DOHH2 (cell line): ENCODE measurements around the gene PHLDA1.

Source experiments
- H3F3A ChIP-seq: fragments of 200-600 bp; sonication (generic), shearing (Covaris generic); 2 replicates; pipeline ENCODE4 v1.6.0; 2016; ENCODE audit warnings: antibody characterized with exemption, mild to moderate bottlenecking; ENCODE audit not compliant: control insufficient read depth, insufficient read depth
- H3K27ac ChIP-seq: fragments of 200-600 bp; sonication (generic); 2 replicates; pipeline ENCODE4 v1.5.1; 2014; ENCODE audit warnings: low read depth, mild to moderate bottlenecking, low read length, moderate library complexity
- H3K27me3 ChIP-seq: fragments of 200-600 bp; sonication (generic); 2 replicates; pipeline ENCODE4 v1.6.1; 2014; ENCODE audit warnings: mild to moderate bottlenecking, low read length, mixed read lengths; ENCODE audit not compliant: control insufficient read depth
- H3K36me3 ChIP-seq: fragments of 200-600 bp; sonication (generic); 2 replicates; pipeline ENCODE4 v1.6.1; 2014; ENCODE audit warnings: mild to moderate bottlenecking, low read length, moderate library complexity, mixed read lengths; ENCODE audit not compliant: control insufficient read depth
- H3K4me1 ChIP-seq: fragments of 200-600 bp; sonication (generic); 2 replicates; pipeline ENCODE4 v1.6.1; 2014; ENCODE audit warnings: mild to moderate bottlenecking, low read length, mixed read lengths; ENCODE audit not compliant: control insufficient read depth
- H3K4me2 ChIP-seq: fragments of 200-600 bp; sonication (generic); 2 replicates; pipeline ENCODE4 v1.6.0; 2014; ENCODE audit warnings: mild to moderate bottlenecking, low read length, moderate library complexity
- H3K4me3 ChIP-seq: fragments of 200-600 bp; sonication (generic); 2 replicates; pipeline ENCODE4 v1.5.1; 2014; ENCODE audit warnings: mild to moderate bottlenecking, low read length, mixed read lengths
- H3K79me2 ChIP-seq: fragments of 200-600 bp; sonication (generic); 2 replicates; pipeline ENCODE4 v1.6.1; 2014; ENCODE audit warnings: mild to moderate bottlenecking, low read length, mixed read lengths; ENCODE audit not compliant: control insufficient read depth
- H3K9me2 ChIP-seq: fragments of 200-600 bp; sonication (generic); replicated peaks from 2 replicates; pipeline ENCODE4 v1.6.1; 2014; ENCODE audit warnings: mild to moderate bottlenecking, low read length, mixed read lengths; ENCODE audit not compliant: control insufficient read depth
- H3K9me3 ChIP-seq: fragments of 200-600 bp; sonication (generic); 2 replicates; pipeline ENCODE4 v1.6.1; 2014; ENCODE audit warnings: antibody characterized with exemption, low read length, mixed read lengths; ENCODE audit not compliant: control insufficient read depth, insufficient read depth
- H4K20me1 ChIP-seq: fragments of 200-600 bp; sonication (generic); 2 replicates; pipeline ENCODE4 v1.6.0; 2014; ENCODE audit warnings: low read depth, mild to moderate bottlenecking, antibody characterized with exemption, low read length, moderate library complexity; ENCODE audit not compliant: control insufficient read depth, insufficient read depth
- CTCF ChIP-seq: fragments of 200-600 bp; sonication (generic); IDR thresholded peaks from one replicate; pipeline ENCODE4 v1.5.1; 2014; ENCODE audit warnings: antibody characterized with exemption, mild to moderate bottlenecking, low read depth, low read length; ENCODE audit not compliant: poor library complexity, severe bottlenecking
- EZH2phosphoT487 ChIP-seq: fragments of 200-600 bp; sonication (generic); IDR thresholded peaks from 2 replicates; pipeline ENCODE4 v1.6.1; 2017; ENCODE audit warnings: borderline replicate concordance, mild to moderate bottlenecking, antibody characterized with exemption, low read length, moderate library complexity, mixed read lengths

PHLDA1 gene

GRCh38 chr12:76013603-76014002 lies 18.0 kb downstream of the PHLDA1 start:
- Histone ChIP-seq H3K36me3 (no peaks in the 10 kb centered on the region), H3K9me2 (no peaks in the 10 kb centered on the region), H3K9me3 (no peaks in the 10 kb centered on the region), H3K79me2 (no peaks in the 10 kb centered on the region), H3K27ac (no peak overlapping the region), H3K27me3 (no peaks in the 10 kb centered on the region), H3K4me1 (no peaks in the 10 kb centered on the region), H3F3A (no peaks in the 10 kb centered on the region), H4K20me1 (no peaks in the 10 kb centered on the region), H3K4me2 (no peak overlapping the region), H3K4me3 (no peak overlapping the region)
- no peak for TF ChIP-seq CTCF
- no peak for TF ChIP-seq EZH2phosphoT487

- Histone ChIP-seq H3K79me2 (no peaks in the 10 kb centered on the region), H3K4me2 (no peak overlapping the region), H3K9me2 (no peaks in the 10 kb centered on the region), H3K36me3 (no peaks in the 10 kb centered on the region), H3F3A (no peaks in the 10 kb centered on the region), H4K20me1 (no peaks in the 10 kb centered on the region), H3K4me1 (no peaks in the 10 kb centered on the region), H3K27me3 (0 out of 2 replicates have a peak, but pooled peaks cover 2% of the 10 kb centered on the region), H3K4me3 (no peak overlapping the region), H3K27ac (no peak overlapping the region), H3K9me3 (no peaks in the 10 kb centered on the region)
- TF ChIP-seq EZH2phosphoT487 (no peak), CTCF (no peak)
Measured at GRCh38 chr12:76012644-76013043, 18.9 kb downstream of the PHLDA1 start.

- Histone ChIP-seq H3K36me3 (no peaks in the 10 kb centered on the region), H3K9me3 (no peaks in the 10 kb centered on the region), H3K4me1 (no peaks in the 10 kb centered on the region), H3K4me3 (no peak overlapping the region), H4K20me1 (no peaks in the 10 kb centered on the region), H3K4me2 (no peak overlapping the region), H3K9me2 (no peaks in the 10 kb centered on the region), H3F3A (no peaks in the 10 kb centered on the region), H3K27me3 (0 out of 2 replicates have a peak, but pooled peaks cover 2% of the 10 kb centered on the region), H3K79me2 (no peaks in the 10 kb centered on the region), H3K27ac (no peak overlapping the region)
- TF ChIP-seq CTCF = no peak
- TF ChIP-seq EZH2phosphoT487 = no peak
Measured at GRCh38 chr12:76010732-76011458, 20.7 kb downstream of the PHLDA1 start.

GRCh38 chr12:76008428-76008827 lies 23.1 kb downstream of the PHLDA1 start:
- no peaks in the 10 kb centered on the region for H3K9me3 ChIP-seq
- 0 out of 2 replicates have a peak, but pooled peaks cover 2% of the 10 kb centered on the region for H3K27me3 ChIP-seq
- H3K36me3 ChIP-seq = no peaks in the 10 kb centered on the region
- no peak overlapping the region for H3K27ac ChIP-seq
- H3F3A ChIP-seq = no peaks in the 10 kb centered on the region
- no peaks in the 10 kb centered on the region for H3K4me1 ChIP-seq
- no peaks in the 10 kb centered on the region for H3K79me2 ChIP-seq
- TF ChIP-seq CTCF (no peak), EZH2phosphoT487 (no peak)
- no peak overlapping the region for H3K4me3 ChIP-seq
- H3K4me2 ChIP-seq = no peak overlapping the region
- no peaks in the 10 kb centered on the region for H3K9me2 ChIP-seq
- H4K20me1 ChIP-seq = no peaks in the 10 kb centered on the region
